Measurements from ENCODE around the gene PXYLP1. TPM values are rescaled to one million over a fixed set of nuclear protein-coding genes. Genes with fewer than 3 reads are reported as not detected.

Gene PXYLP1
- total and polyA plus RNA-seq, 2 experiments from 2014 or later = 21.3 to 25.8 TPM

GRCh38 chr3:141267629-141268028, 36.0 kb downstream of the PXYLP1 start:
- H3K4me1 ChIP-seq (ENCODE audit: insufficient read depth) = peaks cover 4% of the 10 kb centered on the region
- H2AFZ ChIP-seq = no peak overlapping the region
- H3K9me3 ChIP-seq (ENCODE audit: low read depth) = no peaks in the 10 kb centered on the region
- H3K36me3 ChIP-seq (replicated peaks; ENCODE audit: insufficient read depth, low read depth) = no peaks in the 10 kb centered on the region
- H3K79me2 ChIP-seq = no peaks in the 10 kb centered on the region
- no peak overlapping the region for H3K4me2 ChIP-seq
- no peak overlapping the region for H3K4me3 ChIP-seq
- no peak overlapping the region for H3K27ac ChIP-seq
- H3K9me2 ChIP-seq (replicated peaks; ENCODE audit: insufficient read depth) = no peaks in the 10 kb centered on the region
- DNase-seq (ENCODE audit: low spot score) = no peak
- no peaks in the 10 kb centered on the region for H3K27me3 ChIP-seq
- no peaks in the 10 kb centered on the region for H4K20me1 ChIP-seq (ENCODE audit: insufficient read depth, poor library complexity, severe bottlenecking)
- TF ChIP-seq EZH2phosphoT487 (IDR thresholded peaks at IDR 0.05; ENCODE audit: low read depth, severe bottlenecking, unreplicated experiment) (no peak), CTCF (IDR thresholded peaks at IDR 0.05; ENCODE audit: poor library complexity) (no peak), EZH2 (IDR thresholded peaks at IDR 0.05; ENCODE audit: borderline replicate concordance) (no peak)

GRCh38 chr3:141268306-141268705, 36.7 kb downstream of the PXYLP1 start:
- H3K27ac ChIP-seq = no peak overlapping the region
- H3K4me1 ChIP-seq (ENCODE audit: insufficient read depth) = peaks cover 4% of the 10 kb centered on the region
- no peaks in the 10 kb centered on the region for H3K79me2 ChIP-seq
- no peak overlapping the region for H3K4me3 ChIP-seq
- TF ChIP-seq EZH2 (IDR thresholded peaks at IDR 0.05; ENCODE audit: borderline replicate concordance) (no peak), CTCF (IDR thresholded peaks at IDR 0.05; ENCODE audit: poor library complexity) (no peak), EZH2phosphoT487 (IDR thresholded peaks at IDR 0.05; ENCODE audit: low read depth, severe bottlenecking, unreplicated experiment) (no peak)
- H3K27me3 ChIP-seq = no peaks in the 10 kb centered on the region
- 80% methylated on average over 7 of the region's 7 CpGs for WGBS (ENCODE audit: low lambda C conversion rate, missing lambda C conversion rate)
- no peaks in the 10 kb centered on the region for H4K20me1 ChIP-seq (ENCODE audit: insufficient read depth, poor library complexity, severe bottlenecking)
- no peaks in the 10 kb centered on the region for H3K36me3 ChIP-seq (replicated peaks; ENCODE audit: insufficient read depth, low read depth)
- DNase-seq (ENCODE audit: low spot score) = no peak
- H3K4me2 ChIP-seq = no peak overlapping the region
- no peak overlapping the region for H2AFZ ChIP-seq
- H3K9me3 ChIP-seq (ENCODE audit: low read depth) = no peaks in the 10 kb centered on the region
- H3K9me2 ChIP-seq (replicated peaks; ENCODE audit: insufficient read depth) = no peaks in the 10 kb centered on the region

GRCh38 chr3:141268791-141269190, 37.2 kb downstream of the PXYLP1 start:
- Histone ChIP-seq H2AFZ (no peak overlapping the region), H3K9me2 (replicated peaks; ENCODE audit: insufficient read depth) (no peaks in the 10 kb centered on the region), H3K27ac (no peak overlapping the region), H3K27me3 (no peaks in the 10 kb centered on the region), H3K36me3 (replicated peaks; ENCODE audit: insufficient read depth, low read depth) (no peaks in the 10 kb centered on the region), H3K9me3 (ENCODE audit: low read depth) (no peaks in the 10 kb centered on the region), H3K4me1 (ENCODE audit: insufficient read depth) (peaks cover 4% of the 10 kb centered on the region), H3K4me2 (no peak overlapping the region), H4K20me1 (ENCODE audit: insufficient read depth, poor library complexity, severe bottlenecking) (no peaks in the 10 kb centered on the region), H3K4me3 (no peak overlapping the region), H3K79me2 (no peaks in the 10 kb centered on the region)
- DNase-seq (ENCODE audit: low spot score) = no peak
- TF ChIP-seq EZH2phosphoT487 (IDR thresholded peaks at IDR 0.05; ENCODE audit: low read depth, severe bottlenecking, unreplicated experiment) (no peak), CTCF (IDR thresholded peaks at IDR 0.05; ENCODE audit: poor library complexity) (no peak), EZH2 (IDR thresholded peaks at IDR 0.05; ENCODE audit: borderline replicate concordance) (no peak)
- 93% methylated on average over 4 of the region's 4 CpGs for WGBS (ENCODE audit: low lambda C conversion rate, missing lambda C conversion rate)

GRCh38 chr3:141269961-141270360, 38.3 kb downstream of the PXYLP1 start:
- no peaks in the 10 kb centered on the region for H3K9me3 ChIP-seq (ENCODE audit: low read depth)
- no peak overlapping the region for H3K4me2 ChIP-seq
- no peaks in the 10 kb centered on the region for H3K79me2 ChIP-seq
- WGBS (ENCODE audit: low lambda C conversion rate, missing lambda C conversion rate) = 90% methylated on average over 3 of the region's 3 CpGs
- H3K9me2 ChIP-seq (replicated peaks; ENCODE audit: insufficient read depth) = no peaks in the 10 kb centered on the region
- no peaks in the 10 kb centered on the region for H3K36me3 ChIP-seq (replicated peaks; ENCODE audit: insufficient read depth, low read depth)
- H4K20me1 ChIP-seq (ENCODE audit: insufficient read depth, poor library complexity, severe bottlenecking) = no peaks in the 10 kb centered on the region
- H3K4me1 ChIP-seq (ENCODE audit: insufficient read depth) = peaks cover 4% of the 10 kb centered on the region
- no peak overlapping the region for H3K4me3 ChIP-seq
- H3K27ac ChIP-seq = no peak overlapping the region
- no peak for DNase-seq (ENCODE audit: low spot score)
- no peak overlapping the region for H2AFZ ChIP-seq
- H3K27me3 ChIP-seq = no peaks in the 10 kb centered on the region
- TF ChIP-seq CTCF (IDR thresholded peaks at IDR 0.05; ENCODE audit: poor library complexity) = no peak
- no peak for TF ChIP-seq EZH2phosphoT487 (IDR thresholded peaks at IDR 0.05; ENCODE audit: low read depth, severe bottlenecking, unreplicated experiment)
- no peak for TF ChIP-seq EZH2 (IDR thresholded peaks at IDR 0.05; ENCODE audit: borderline replicate concordance)

All from hepatocyte (in vitro differentiated cells).